Stimulated activated CD4-positive, alpha-beta T cell treated with anti-CD3 and anti-CD28 coated beads, Interleukin-4, amount 100 ng/mL, for 48 hours (primary cell): Measurements from ENCODE around the gene PTPA.

Source experiments
- DNase-seq, 2 donors: peaks; one replicate each; pipeline ENCODE4 v3.0.0-alpha.2; 2020; ENCODE audit warnings: low read depth in 2 of 2

Gene PTPA

DNA sequence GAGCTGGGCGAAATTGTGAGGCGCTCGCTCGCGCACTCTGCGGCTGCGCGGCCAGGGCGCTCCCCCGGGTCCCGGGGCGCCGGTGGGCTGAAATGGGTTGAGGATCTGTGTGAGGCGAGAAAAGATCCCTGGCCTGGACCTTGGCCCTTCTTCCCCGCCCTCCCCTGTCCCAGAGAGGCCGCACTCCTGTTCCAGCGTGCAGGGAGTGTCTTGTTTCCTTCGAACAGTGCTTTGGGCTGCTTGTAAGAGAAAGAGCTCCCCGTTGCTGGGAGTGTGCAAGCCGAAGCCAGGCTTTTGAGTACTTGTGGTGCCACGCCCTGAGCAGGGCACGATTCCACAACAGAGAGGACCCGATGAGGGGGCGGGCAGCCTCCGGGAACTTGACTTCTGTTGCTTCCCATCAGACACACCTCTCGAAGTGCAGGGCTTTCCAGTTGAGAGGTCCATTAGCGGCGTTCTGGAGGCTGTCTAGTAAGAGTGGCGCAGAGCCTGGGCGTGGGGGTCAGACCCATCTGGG is 29.8 kb upstream of the PTPA start:
- DNase-seq: no peak

DNA sequence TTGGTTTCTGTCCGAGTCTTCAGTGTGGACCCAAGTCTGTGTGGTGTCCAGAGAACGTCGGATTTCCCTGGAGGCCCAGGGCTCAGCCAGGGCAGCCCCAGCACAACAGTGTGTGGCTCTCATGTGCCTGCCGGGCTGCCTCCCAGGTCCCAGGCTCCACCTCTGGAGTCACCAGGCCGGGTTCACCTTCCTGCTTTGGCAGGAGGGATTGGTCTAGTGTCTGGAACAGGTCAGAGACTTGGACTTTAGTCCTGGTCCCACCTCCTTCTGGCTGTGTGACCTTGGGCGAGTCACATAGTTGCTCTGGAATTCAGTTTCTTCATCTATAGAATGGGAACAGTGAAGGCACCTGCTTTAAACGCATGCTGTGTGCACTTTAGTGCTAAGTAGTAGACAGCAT is 27.1 kb upstream of the PTPA start:
- no peak for DNase-seq

DNA sequence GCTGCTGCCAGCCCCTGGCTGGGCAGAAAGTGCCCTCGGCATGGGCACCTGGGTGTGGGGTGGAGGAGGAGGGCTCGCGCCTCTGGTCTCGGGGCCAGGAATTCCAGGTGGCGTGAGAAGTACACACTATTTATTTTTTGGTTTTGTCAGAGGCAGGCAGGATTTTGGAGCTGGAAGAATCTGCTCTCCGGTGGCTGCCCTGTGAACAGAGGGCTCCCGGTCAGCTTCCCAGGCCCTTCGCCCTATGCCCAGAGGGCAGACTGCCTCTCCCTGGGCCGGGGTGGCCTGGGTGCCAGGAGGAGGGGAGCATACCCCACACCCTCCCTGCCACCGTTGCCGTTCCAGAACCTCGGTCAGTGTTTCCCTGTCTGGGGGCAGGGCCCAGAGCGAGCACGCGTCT is 22.0 kb upstream of the PTPA start:
- DNase-seq: no peak

DNA sequence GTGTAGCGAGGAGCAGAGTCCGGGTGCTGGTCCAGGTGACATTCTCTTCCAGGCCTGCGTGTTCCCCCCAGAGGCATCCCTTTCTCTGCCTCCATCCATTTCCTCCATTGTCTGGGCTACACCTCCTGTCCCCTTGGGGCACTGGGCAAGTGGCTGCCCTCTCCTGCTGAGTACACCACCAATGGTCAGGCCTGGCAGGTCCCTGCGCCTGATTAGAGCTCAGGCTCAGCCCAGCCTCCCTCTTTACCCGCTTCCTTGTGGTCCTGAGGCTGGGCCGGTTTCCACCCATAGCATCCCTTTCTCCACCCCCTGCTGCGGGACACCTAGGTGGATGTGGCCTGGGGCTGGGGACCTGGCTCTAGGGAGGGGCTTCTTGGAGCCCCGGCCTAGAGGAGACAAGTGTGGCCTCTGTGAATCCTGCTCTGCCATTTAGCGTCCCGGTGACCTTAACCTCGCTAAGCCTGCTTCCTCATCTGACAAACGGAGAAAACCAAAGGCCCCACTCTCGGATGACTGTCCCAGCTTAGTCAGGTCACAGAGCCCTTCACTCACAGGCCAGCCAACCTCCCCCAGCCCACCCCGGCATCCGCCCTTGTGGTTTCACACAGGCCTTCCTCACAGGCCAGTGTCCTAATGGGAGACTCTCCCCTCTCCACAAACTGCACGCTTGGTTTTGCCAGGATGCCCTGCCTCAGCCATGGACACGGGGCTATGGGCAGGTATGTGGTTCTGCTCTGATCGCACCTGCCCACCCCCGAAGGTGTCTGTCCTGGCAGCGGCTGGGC is 17.4 kb upstream of the PTPA start:
- DNase-seq: no peak

DNA sequence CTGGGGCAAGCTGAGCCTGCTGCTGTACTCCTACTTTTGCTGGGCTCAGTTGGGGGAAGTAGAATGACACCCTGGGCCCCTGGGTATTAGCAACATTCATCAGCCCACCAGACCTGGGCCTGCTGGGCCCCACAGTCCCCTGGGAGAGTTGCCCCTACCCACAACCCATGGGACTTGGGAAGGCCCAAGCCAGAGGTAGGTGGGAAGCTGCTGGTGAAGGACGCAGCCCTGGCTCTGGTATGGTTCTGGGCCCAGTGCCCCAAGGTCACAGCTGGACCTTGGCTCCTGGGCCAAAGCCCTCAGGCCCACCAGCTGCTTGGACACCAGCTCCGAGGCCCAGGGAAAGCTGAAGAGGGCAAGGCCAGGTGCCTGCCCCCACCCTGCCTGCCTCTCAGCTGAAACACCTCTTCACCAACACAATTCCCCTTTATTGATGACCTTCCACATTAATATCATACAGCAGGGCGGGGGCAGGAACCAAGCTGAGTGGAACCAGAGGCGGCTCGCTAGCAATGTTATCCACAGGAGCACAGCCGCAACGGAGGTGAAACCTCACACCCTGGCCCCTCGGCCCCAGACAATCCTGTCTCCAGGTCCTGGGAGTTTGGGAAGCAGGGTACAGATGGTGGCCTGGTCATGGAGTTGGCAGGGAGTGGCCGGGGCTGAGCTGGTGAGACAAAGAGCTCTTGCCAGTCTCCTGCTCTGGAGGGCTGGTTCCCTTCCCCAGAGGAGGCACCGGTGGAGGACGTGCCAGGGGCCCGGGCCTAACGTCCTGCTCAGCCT is 16.6 kb upstream of the PTPA start:
- no peak for DNase-seq

DNA sequence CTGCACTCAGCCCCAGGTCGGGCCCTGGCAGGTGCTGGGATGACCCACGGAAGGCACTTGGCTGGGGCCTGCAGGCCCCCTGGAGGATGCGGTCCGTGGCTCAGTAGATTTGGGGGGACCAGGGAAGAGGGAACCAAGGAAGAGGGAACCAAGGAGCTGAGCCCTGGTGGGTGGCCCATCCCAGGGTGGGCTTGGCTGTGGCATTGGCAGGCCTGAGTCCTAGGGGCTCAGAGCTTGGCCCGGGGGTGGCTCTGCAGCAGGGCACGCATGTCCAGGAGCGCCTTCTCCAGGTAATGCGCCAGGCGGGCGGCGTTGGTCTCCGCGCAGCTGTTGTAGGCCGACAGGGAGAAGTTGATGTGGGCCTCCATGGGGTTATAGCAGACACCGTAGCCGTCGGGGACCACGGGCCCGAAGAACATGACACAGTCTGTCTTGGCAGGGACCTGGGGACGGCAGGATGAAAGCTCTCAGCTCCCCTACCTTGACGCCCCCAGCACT is 16.0 kb upstream of the PTPA start:
- no peak for DNase-seq

DNA sequence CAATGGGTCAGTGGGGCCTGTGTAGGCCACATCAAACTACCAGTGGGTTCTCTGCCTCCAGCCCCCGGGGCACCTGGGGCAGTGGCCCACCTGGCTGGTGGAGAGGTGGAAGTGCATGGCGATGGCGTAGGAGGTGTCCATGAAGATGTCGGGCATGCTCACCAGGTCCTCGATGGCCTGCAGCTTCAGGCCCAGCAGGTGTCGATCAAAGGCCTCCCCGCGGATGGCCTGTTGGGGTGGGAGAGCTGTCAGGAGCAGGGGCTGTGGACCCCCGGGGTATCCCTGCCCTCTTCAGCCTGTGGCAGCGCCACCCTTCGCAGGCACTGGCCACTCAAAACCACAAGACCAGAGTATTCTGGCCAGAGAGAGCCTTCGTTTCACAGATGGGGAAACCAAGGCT is 15.3 kb upstream of the PTPA start:
- no peak for DNase-seq

DNA sequence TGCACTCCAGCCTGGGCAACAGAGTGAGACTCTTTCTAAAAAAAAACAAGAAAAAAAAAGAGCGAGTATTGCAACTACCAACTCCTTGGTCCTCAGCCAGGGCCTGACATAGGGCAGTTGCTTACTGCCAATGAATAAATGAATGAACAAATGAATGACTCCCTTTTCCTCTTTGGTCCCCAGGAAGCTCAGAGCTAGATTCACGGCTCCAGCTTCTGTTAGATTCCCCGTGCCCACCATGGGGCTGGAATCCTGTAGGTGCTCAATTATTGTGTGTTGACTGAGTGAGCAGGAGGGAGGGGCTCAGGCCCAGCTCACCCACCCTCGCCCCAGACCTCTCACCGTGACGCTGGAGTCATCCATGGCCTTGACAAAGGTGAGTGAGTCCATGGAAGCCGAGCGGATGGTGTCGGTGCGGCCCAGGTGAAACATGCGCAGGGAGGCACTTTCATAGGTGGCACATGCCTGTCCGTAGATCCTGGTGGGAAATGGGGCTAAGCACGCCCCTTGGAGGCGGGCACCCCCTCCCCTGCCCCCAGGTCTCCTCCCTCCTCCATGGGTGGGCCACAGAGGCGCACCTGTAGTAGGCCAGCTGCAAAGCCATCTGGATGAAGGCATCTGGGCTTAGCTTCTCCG is 13.4 kb upstream of the PTPA start:
- DNase-seq: no peak

DNA sequence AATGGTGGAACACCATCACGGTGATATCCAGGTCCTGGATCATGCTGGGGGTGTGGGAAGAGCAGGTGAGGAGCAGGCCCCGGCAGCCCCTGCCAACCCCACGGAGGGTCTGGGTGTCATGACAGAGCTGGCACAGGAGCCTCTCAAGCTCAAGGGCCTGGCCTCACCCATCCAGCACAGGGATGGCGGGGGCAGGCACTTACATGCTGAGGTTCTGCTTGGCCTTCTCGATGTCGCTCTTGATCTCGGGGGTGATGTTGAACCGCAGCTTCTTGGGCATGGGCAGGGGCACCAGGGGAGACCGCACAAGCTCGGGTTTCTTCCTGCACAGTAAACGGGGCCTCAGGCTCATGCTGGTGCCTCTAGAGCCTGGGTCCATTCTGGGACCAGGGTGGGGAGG is 12.9 kb upstream of the PTPA start:
- DNase-seq: no peak

DNA sequence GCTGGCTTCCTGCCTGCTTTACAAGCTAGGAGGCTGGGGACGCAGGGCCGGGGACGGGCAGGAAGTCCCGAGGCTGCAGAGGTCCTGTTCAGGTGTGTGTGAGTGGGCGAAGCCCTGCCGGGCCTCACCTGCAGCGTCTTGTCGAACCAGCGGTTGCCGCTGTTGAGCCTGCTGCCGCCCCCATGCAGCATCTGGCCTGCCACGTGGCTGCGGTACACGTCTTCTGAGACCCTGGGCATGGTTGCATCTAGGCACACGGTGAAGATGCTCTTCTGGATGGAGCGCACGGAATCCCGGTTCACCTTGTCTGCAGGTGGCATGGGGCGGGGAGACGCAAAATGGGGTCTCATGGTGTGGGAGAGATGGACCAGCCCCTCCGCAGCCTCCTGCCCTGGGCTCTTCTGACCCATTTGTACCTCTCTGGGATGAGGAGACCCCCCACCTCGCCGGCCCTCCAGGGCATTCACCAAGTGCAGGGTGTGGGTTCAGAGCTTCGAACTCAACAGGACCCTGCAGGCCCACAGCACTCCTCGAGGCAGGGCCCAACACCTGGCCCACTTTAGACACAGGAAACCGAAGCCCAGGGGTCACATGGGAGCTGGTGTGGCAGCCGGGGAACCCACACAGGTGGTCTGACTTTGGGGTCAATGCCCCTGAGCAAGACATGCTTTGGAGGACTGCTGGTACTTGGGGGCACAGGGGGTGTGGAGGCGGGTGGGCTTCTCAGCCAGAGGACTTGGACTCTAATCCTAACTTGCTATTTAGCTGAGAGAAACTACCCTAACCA is 10.6 kb upstream of the PTPA start:
- no peak for DNase-seq

DNA sequence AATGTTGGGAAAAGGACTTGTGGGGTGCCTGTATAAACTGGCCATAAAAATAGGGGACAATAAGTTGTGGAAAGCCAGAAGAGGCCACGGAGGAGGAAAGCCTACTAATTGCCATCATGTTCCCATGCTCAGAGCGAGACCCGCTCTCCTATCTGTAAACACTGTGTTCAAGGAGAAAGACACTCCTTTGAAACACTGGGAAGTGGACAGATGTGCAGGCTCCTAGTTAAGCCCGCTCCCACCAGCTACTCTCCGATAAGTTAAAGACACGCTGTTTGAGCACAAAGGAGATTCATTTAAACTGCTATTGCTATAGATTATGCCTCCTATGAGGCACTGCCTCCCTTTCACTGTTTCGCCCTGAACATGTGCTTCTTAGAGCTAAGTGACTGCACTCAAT is 9.9 kb upstream of the PTPA start:
- no peak for DNase-seq

DNA sequence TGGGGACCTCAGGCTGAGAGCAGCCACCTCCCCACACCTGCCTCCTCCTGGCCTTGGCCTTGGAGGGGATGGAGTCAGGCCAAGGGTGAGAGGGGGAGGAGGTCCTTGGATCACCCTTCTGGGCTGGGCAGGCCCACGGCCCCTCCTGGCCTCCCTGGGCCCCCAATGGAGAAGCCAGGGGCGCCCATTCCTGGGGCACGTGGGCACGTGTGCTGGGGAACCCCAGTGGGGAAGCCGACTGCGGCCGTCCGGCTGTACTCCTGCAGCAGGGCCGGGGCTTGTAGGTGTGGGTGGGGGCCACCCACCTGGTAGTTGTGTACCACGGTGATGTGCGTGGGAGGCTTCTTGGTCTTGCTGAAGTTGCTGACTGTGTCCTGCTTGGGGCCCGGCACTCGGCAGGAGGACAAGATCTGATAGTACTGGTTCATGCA is 9.1 kb upstream of the PTPA start:
- no peak for DNase-seq

DNA sequence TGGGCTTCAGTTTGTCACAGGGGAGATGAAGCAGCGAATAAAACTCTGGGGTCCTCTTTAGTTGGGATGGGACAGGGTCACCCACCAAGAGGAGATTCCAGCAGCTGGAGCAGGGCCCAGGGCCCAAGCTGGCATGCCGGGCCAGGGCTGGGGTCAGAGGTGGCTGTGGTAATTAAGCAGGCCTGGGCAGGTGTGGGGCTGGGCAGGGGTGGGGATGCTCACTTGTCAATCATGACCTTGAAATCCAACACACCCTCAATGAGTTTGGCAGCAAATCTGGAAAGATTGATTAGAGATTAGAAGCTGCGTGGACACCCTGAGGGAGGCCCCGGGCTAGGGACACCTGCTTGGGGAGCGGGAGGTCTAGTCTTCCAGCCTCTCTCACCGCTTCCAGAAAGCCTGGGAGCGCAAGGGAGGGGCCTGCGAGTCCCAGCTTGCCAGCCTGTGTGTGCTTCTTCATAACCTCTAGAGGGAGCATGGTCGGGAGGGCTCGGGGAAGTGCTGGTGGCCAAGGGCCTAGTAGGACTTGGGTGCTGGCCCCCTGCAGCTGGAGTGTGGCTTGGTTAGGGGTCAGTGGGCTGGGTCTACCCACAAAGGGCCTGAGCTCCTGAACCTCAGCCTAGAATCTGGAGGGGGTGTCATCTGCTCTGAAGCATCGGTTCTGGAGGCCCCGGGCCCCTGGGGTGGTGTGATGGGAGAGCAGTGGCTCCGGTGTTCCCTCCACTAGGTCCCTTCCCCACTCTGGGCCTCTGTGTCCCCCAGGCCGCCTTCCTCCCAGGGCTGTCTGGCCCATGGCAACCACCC is 8.2 kb upstream of the PTPA start:
- no peak for DNase-seq

DNA sequence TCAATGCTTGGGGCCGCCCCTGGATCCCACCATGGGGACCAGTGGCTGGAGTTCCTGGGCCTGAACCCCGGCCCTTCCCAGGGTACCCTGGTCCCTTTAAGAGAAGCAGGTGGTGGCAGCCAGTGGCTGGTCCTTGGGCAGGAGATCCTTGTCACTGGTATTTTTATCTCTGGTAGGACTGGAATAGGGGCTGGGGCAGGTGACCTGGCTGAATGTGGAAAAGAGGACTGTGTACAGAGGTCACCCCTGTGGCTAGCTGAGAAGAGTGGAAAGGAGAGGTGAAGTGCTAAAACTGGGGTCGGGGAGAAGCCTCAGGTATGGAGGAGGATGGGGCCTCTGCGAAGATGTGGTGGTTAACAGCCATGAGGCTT is 7.6 kb upstream of the PTPA start:
- DNase-seq: no peak

DNA sequence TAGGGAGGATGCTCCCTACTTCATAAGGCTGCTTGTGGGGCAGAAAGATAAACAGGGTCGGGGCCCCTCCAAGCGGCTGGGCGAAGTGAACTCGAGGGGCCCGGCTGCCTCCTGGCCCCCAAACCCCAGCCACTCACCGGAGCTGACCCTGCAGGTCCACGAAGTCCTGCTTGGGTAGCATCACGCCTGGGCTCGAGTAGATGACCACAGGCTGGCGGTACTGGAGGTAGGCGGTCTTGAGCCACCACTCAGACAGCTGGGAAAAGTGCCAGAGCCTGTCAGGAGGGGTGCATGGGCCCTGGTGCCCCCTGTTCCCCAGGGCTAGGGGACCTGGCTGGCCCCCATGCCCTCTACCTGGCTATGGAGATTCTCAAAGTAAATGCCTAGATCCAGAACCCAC is 7.2 kb upstream of the PTPA start:
- no peak for DNase-seq

DNA sequence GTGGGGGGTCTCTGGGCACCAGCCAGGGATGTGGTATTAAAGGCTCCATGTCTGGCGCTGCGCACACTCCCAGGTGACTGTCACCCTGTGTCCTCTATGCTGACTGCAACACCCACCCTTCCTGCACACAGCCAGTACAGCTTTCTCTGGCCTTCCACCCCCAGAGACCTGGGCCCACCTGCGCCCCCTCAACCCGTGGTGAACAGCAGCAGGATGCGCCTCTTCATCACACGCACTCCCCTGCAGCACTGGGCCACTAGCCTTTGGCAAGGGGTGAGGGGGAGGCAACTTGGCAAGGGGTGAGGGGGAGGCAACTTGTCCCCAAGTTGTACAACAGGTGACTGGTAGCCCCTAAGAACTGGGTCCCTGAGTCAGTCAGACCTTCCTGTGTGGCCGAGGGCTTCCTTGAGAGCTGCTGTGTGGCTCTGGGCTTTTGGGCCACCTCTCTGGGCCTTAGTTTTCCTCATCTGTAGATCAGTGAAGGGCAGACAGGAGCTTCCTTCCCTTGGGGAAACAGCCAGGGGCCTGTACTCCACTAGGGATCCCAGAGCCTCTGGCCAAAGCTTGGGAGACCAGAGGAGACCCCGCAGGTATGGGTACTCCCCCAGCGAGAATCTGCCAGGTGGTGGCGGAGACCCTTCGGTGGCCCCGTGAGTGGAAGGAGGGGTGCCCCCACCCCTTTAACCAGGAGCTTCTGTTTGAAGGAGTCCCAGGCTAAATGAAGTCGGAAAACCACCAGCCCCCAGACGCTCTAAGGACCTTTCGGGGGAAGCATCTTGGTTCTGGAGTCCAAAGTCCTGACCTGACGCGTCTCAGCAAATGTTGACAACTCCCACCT is 5.1 kb upstream of the PTPA start:
- no peak for DNase-seq

DNA sequence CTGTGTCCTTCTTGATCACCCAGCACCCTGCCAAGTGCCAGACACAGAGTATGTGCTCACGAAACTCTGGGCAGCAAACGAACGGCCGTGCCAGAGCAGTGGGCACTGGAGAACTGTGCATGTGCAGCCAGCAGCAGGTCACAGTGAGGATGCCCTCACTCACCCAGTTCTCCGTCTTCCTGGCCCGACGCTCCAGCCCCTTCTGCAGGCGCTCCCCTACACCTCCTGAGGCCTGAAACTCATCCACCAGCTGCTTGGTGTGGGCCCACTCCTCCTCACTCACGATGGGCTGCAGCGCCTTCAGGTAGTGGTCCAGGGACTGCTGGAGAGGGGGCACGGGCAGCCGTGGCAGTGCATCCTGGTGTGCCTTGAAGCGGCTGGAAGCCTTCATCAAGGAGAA is 3.6 kb upstream of the PTPA start:
- no peak for DNase-seq

DNA sequence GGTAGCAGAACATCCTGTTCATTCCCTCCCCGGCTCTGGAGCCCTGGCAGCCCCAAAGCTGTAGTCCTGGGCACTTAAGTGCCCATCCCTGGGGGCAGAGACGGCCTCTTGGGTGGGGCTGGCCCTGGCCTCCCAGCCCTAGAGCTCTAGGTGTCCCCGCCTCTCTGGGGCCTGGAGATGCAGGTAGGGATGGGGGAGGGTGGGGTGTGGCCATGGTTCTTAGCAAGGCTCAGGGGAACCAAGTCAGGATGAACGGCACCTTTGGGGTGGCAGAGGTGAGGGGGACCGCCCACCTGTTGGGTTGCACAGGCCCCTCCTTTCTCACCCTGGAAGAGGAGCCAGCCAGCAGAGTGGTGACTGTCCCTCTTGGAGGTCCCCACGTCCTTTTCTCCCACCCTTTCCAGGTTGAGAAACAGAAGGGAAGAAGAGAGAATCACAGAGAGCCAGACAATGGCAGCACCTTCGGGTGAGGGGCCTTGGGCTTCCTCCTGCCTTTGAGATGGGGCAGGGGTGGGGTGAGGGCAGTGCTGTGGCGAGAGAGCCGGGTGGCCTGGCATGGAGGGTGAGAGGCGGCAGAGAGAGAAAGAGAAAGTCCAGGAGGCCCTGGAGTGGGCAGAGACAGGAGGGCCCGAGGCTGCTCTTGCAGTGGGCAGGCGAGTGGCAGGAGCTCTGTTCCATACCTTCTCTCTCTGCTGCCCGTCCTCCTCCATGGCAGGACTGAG is 3.0 kb upstream of the PTPA start:
- DNase-seq: no peak

DNA sequence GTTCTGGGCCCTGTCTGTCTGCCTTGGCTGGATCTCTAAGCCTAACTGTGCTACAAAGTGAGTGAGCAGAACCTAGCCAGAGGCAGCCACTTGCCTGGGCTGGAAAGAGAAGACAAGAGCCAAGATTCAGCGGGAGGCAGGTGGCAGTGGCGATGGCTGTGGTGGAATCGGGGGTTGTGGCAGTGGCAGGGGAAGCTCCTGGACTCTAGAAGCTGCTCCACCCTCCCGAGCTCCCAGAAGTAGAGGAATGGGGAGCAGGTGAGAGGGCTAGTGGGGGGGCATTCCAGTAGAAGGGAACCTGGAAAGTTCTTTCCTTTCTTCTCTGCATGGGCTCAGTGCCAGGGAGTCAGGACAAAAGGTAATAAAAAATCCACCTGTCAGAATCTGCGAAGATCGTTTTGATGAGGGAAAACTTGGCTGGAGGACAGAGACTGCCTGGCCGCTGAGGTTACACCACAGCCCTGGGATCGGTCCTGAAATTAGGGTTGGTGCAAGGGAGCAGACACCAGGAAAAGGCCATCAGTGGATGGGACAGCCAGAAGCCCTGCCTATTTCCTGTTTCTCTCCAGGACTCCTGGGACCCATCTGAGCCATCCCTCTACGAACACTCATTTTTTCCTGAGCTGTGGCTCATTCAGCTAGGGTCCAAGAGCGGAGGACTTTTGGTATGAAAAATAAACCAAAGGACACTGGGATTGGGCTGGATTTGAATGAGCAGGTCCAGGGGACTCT is 2.2 kb upstream of the PTPA start:
- no peak for DNase-seq
